Esophagus muscularis mucosa (tissue), 4 donors: ENCODE data around the gene POLD1.

Source experiments
- CTCF ChIP-seq, 3 experiments: fragments of 200-600 bp in 2 of 3; fragments of 450-650 bp in 1 of 3; sonication (generic) in 2 of 3; IDR thresholded peaks; one replicate each; pipeline ENCODE4 v1.5.1; 2017 to 2019; ENCODE audit warnings: antibody characterized with exemption in 3 of 3, mild to moderate bottlenecking in 2 of 3, moderate library complexity in 1 of 3
- EP300 ChIP-seq: sonication (generic); formaldehyde crosslinking; IDR thresholded peaks from one replicate; pipeline ENCODE4 v1.6.1; 2017; ENCODE audit warnings: antibody characterized with exemption
- POLR2A ChIP-seq: fragments of 450-650 bp; IDR thresholded peaks from one replicate; pipeline ENCODE4 v1.6.1; 2017; ENCODE audit warnings: antibody characterized with exemption, moderate library complexity, mild to moderate bottlenecking, low read depth
- POLR2AphosphoS5 ChIP-seq, 2 donors: sonication (generic); formaldehyde crosslinking; IDR thresholded peaks; one replicate each; pipeline ENCODE4 v1.6.1; 2017; ENCODE audit warnings: antibody characterized with exemption in 2 of 2

GRCh38 chr19:50406829-50407228 is 22.7 kb downstream of the POLD1 start:
- no peak for TF ChIP-seq CTCF (IDR thresholded peaks at IDR 0.05)
- no peak for TF ChIP-seq POLR2A
- no peak for TF ChIP-seq POLR2AphosphoS5 (IDR thresholded peaks at IDR 0.05)
- no peak for TF ChIP-seq EP300
